DOHH2 (cell line): ENCODE measurements around the gene CELA2A.

Source experiments
- CTCF ChIP-seq: fragments of 200-600 bp; sonication (generic); IDR thresholded peaks from one replicate; pipeline ENCODE4 v1.5.1; 2014; ENCODE audit warnings: antibody characterized with exemption, mild to moderate bottlenecking, low read depth, low read length; ENCODE audit not compliant: poor library complexity, severe bottlenecking
- EZH2phosphoT487 ChIP-seq: fragments of 200-600 bp; sonication (generic); IDR thresholded peaks from 2 replicates; pipeline ENCODE4 v1.6.1; 2017; ENCODE audit warnings: borderline replicate concordance, mild to moderate bottlenecking, antibody characterized with exemption, low read length, moderate library complexity, mixed read lengths

- TF ChIP-seq CTCF (no peak), EZH2phosphoT487 (no peak)
These were observed 23.3 kb downstream of the CELA2A start for GRCh38 chr1:15479654-15480347.
